ENCODE results near the gene CSRNP3. TPM values are rescaled to one million over a fixed set of nuclear protein-coding genes. Genes with fewer than 3 reads are reported as not detected.

CSRNP3 gene
- total RNA-seq, 1 experiment from 2014 or later = 0.05 TPM

DNA sequence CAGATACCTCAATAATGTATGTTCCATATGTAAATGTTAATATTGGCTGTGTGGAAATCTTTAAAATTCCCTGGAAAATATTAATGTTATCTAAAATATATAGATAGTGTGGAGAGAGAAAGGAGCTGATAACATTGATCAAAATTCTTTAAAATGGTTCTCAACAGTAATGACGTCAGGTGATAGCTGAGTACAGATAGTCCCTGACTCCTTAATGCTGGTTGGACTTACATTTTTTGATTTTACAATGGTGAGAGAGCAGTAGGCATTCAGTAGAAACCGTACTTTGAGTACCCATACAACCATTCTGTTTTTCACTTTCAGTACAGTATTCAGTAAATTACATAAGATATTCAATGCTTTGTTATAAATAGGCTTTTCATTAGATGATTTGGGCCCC is 177.9 kb downstream of the CSRNP3 start:
- DNase-seq (ENCODE audit: low read depth, low spot score) (no peak), ATAC-seq (no peak)
- H3K27me3 ChIP-seq (ENCODE audit: insufficient read depth, low read length) = peaks cover 21% of the 10 kb centered on the region
- H3K9me3 ChIP-seq (ENCODE audit: control insufficient read depth in 1 of 2, insufficient read depth in 1 of 2, low read depth in 1 of 2, low read length in 2 of 2) = no peaks in the 10 kb centered on the region
- H3K4me3 ChIP-seq (replicated peaks in 1 of 2; ENCODE audit: low read depth in 1 of 2, low read length in 2 of 2) = no peak overlapping the region
- no TSS peak for BruUV-seq (replicated peaks)
- H3K36me3 ChIP-seq (ENCODE audit: control insufficient read depth in 1 of 2, insufficient read depth in 2 of 2, low read length in 2 of 2) = no peaks in the 10 kb centered on the region
- no peaks in the 10 kb centered on the region for H3K79me2 ChIP-seq (ENCODE audit: insufficient read depth, low read length)
- intact Hi-C loops (cut with micrococcal nuclease) = no loop called here
- ChIA-PET CTCF (no interaction called here), RAD21 (ENCODE audit: low non-redundant PET in 1 of 2, low total read pairs in 2 of 2, uncharacterized antibody in 2 of 2, unreplicated experiment in 2 of 2) (no interaction called here), POLR2A (no interaction called here)
- H3K4me2 ChIP-seq (ENCODE audit: low read length) = no peak overlapping the region
- H4K20me1 ChIP-seq (ENCODE audit: insufficient read depth) = no peaks in the 10 kb centered on the region
- H3K9me2 ChIP-seq (ENCODE audit: insufficient read depth) = no peaks in the 10 kb centered on the region
- TF ChIP-seq SIN3A (IDR thresholded peaks at IDR 0.05; ENCODE audit: low read depth) (no peak), TCF7L2 (IDR thresholded peaks at IDR 0.05; ENCODE audit: borderline replicate concordance, extremely low read depth, insufficient read depth, insufficient read length) (no peak), EZH2phosphoT487 (IDR thresholded peaks at IDR 0.05; ENCODE audit: borderline replicate concordance) (no peak), CBX3 (IDR thresholded peaks at IDR 0.05; ENCODE audit: low read depth) (no peak), FOSL1 (IDR thresholded peaks at IDR 0.05; ENCODE audit: low read depth) (no peak)
- TF ChIP-seq, protein P1, sequence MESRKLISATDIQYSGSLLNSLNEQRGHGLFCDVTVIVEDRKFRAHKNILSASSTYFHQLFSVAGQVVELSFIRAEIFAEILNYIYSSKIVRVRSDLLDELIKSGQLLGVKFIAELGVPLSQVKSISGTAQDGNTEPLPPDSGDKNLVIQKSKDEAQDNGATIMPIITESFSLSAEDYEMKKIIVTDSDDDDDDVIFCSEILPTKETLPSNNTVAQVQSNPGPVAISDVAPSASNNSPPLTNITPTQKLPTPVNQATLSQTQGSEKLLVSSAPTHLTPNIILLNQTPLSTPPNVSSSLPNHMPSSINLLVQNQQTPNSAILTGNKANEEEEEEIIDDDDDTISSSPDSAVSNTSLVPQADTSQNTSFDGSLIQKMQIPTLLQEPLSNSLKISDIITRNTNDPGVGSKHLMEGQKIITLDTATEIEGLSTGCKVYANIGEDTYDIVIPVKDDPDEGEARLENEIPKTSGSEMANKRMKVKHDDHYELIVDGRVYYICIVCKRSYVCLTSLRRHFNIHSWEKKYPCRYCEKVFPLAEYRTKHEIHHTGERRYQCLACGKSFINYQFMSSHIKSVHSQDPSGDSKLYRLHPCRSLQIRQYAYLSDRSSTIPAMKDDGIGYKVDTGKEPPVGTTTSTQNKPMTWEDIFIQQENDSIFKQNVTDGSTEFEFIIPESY (IDR thresholded peaks at IDR 0.05; ENCODE audit: extremely low read depth, insufficient replicate concordance, low read length) = no peak
- TF ChIP-seq, protein P2, sequence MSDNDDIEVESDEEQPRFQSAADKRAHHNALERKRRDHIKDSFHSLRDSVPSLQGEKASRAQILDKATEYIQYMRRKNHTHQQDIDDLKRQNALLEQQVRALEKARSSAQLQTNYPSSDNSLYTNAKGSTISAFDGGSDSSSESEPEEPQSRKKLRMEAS (IDR thresholded peaks at IDR 0.05) = no peak
- TF ChIP-seq, protein P3, sequence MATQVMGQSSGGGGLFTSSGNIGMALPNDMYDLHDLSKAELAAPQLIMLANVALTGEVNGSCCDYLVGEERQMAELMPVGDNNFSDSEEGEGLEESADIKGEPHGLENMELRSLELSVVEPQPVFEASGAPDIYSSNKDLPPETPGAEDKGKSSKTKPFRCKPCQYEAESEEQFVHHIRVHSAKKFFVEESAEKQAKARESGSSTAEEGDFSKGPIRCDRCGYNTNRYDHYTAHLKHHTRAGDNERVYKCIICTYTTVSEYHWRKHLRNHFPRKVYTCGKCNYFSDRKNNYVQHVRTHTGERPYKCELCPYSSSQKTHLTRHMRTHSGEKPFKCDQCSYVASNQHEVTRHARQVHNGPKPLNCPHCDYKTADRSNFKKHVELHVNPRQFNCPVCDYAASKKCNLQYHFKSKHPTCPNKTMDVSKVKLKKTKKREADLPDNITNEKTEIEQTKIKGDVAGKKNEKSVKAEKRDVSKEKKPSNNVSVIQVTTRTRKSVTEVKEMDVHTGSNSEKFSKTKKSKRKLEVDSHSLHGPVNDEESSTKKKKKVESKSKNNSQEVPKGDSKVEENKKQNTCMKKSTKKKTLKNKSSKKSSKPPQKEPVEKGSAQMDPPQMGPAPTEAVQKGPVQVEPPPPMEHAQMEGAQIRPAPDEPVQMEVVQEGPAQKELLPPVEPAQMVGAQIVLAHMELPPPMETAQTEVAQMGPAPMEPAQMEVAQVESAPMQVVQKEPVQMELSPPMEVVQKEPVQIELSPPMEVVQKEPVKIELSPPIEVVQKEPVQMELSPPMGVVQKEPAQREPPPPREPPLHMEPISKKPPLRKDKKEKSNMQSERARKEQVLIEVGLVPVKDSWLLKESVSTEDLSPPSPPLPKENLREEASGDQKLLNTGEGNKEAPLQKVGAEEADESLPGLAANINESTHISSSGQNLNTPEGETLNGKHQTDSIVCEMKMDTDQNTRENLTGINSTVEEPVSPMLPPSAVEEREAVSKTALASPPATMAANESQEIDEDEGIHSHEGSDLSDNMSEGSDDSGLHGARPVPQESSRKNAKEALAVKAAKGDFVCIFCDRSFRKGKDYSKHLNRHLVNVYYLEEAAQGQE (IDR thresholded peaks at IDR 0.05; ENCODE audit: low read depth) = no peak
- TF ChIP-seq, protein P4, sequence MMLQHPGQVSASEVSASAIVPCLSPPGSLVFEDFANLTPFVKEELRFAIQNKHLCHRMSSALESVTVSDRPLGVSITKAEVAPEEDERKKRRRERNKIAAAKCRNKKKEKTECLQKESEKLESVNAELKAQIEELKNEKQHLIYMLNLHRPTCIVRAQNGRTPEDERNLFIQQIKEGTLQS (IDR thresholded peaks at IDR 0.05) = no peak
- H3K27ac ChIP-seq (ENCODE audit: low read depth, low read length) = no peak overlapping the region
- no peak overlapping the region for H2AFZ ChIP-seq (ENCODE audit: low read depth, low read length, poor library complexity, severe bottlenecking)
- H3K9ac ChIP-seq (ENCODE audit: low read length) = no peak overlapping the region
- no peaks in the 10 kb centered on the region for H3K4me1 ChIP-seq (ENCODE audit: control insufficient read depth in 1 of 2, insufficient read depth in 2 of 2, low read length in 2 of 2)
